HepG2 (cell line): ENCODE measurements around the gene MDP1. TPM values are rescaled to one million over a fixed set of nuclear protein-coding genes. Genes with fewer than 3 reads are reported as not detected.
A peak's percentile ranks its signal among the peaks of the same experiment; 100 is the strongest.

Experiments used
- ARID4A ChIP-seq: sonication (generic); formaldehyde crosslinking; IDR thresholded peaks from 2 replicates; pipeline ENCODE4 v1.5.0; 2020; ENCODE audit warnings: mild to moderate bottlenecking, missing genetic modification reagents, borderline replicate concordance
- ATF7 ChIP-seq, 2 experiments: fragments of 450-650 bp in 1 of 2; sonication (generic) in 1 of 2; formaldehyde crosslinking in 1 of 2; IDR thresholded peaks; 2 replicates each; pipeline versions ENCODE4 v1.4.0 to v1.6.1; 2016 to 2020; ENCODE audit warnings: antibody characterized with exemption in 1 of 2, mild to moderate bottlenecking in 1 of 2, missing genetic modification reagents in 1 of 2
- BATF2 ChIP-seq: sonication (generic); formaldehyde crosslinking; IDR thresholded peaks from 2 replicates; pipeline ENCODE4 v1.8.0; 2022; ENCODE audit warnings: mild to moderate bottlenecking, missing genetic modification reagents, moderate library complexity
- CC2D1A ChIP-seq: sonication (generic); formaldehyde crosslinking; IDR thresholded peaks from 2 replicates; pipeline ENCODE4 v1.8.1; 2023; ENCODE audit warnings: mild to moderate bottlenecking, missing genetic modification reagents
- E2F5 ChIP-seq: sonication (generic); formaldehyde crosslinking; conservative IDR thresholded peaks from 2 replicates; pipeline ENCODE4 v1.4.0; 2020; ENCODE audit warnings: missing genetic modification reagents
- GATAD1 ChIP-seq: IDR thresholded peaks from 2 replicates; pipeline ENCODE4 v1.6.1; 2016; ENCODE audit warnings: missing genetic modification reagents, missing compliant biosample characterization
- LRRFIP1 ChIP-seq: sonication (generic); formaldehyde crosslinking; conservative IDR thresholded peaks from 2 replicates; pipeline ENCODE4 v1.4.0; 2020; ENCODE audit warnings: missing genetic modification reagents
- MBNL3 ChIP-seq: fragments of 250-450 bp; sonication (Bioruptor Pico); conservative IDR thresholded peaks from 2 replicates; pipeline ENCODE4 v1.8.0; 2022; ENCODE audit warnings: mild to moderate bottlenecking, inconsistent platforms
- NR3C1 ChIP-seq: sonication (generic); formaldehyde crosslinking; IDR thresholded peaks from 2 replicates; pipeline ENCODE4 v1.4.0; 2020; ENCODE audit warnings: missing genetic modification reagents
- SRY ChIP-seq: sonication (generic); formaldehyde crosslinking; IDR thresholded peaks from 2 replicates; pipeline ENCODE4 v1.8.0; 2022; ENCODE audit warnings: mild to moderate bottlenecking, missing genetic modification reagents
- TIGD3 ChIP-seq: sonication (generic); formaldehyde crosslinking; IDR thresholded peaks from 2 replicates; pipeline ENCODE4 v1.5.1; 2020; ENCODE audit warnings: mild to moderate bottlenecking, missing genetic modification reagents, borderline replicate concordance
- ZBTB46 ChIP-seq: sonication (generic); formaldehyde crosslinking; IDR thresholded peaks from 2 replicates; pipeline ENCODE4 v1.4.0; 2020; ENCODE audit warnings: mild to moderate bottlenecking, missing genetic modification reagents, borderline replicate concordance
- ZFP36L2 ChIP-seq: sonication (generic); formaldehyde crosslinking; IDR thresholded peaks from 2 replicates; pipeline ENCODE4 v1.4.0; 2020; ENCODE audit warnings: missing genetic modification reagents
- ZFX ChIP-seq: sonication (generic); formaldehyde crosslinking; IDR thresholded peaks from 2 replicates; pipeline ENCODE4 v1.4.0; 2020; ENCODE audit warnings: mild to moderate bottlenecking, low read depth, missing genetic modification reagents, moderate library complexity
- ZNF124 ChIP-seq: sonication (generic); formaldehyde crosslinking; IDR thresholded peaks from 2 replicates; pipeline ENCODE4 v1.4.0; 2020; ENCODE audit warnings: missing genetic modification reagents
- ZNF556 ChIP-seq: sonication (generic); formaldehyde crosslinking; IDR thresholded peaks from 2 replicates; pipeline ENCODE4 v1.4.0; 2020; ENCODE audit warnings: mild to moderate bottlenecking, missing genetic modification reagents, borderline replicate concordance
- ZNF615 ChIP-seq: sonication (generic); formaldehyde crosslinking; IDR thresholded peaks from 2 replicates; pipeline ENCODE4 v1.5.0; 2020; ENCODE audit warnings: mild to moderate bottlenecking, missing genetic modification reagents, borderline replicate concordance
- ZNF761 ChIP-seq: sonication (generic); formaldehyde crosslinking; conservative IDR thresholded peaks from 2 replicates; pipeline ENCODE4 v1.4.0; 2020; ENCODE audit warnings: mild to moderate bottlenecking, missing genetic modification reagents
- polyA plus RNA-seq, 8 experiments: library from polyadenylated mRNA; depleted of rRNA in 3 of 8; stranded (reverse) in 7 of 8; unstranded in 1 of 8; fragments of >200 nt; fragmentation: Illumina TruSeq in 4 of 8; extraction: Trizol in 4 of 8; gene quantifications; 2 replicates each; pipeline versions ENCODE4 v1.2.1 to v1.2.3, GENCODE V29; 2011 to 2016; ENCODE audit warnings: low read depth in 4 of 8, missing spikeins in 1 of 8, mixed read lengths in 1 of 8; ENCODE audit not compliant: insufficient read depth in 1 of 8
- total RNA-seq, 5 experiments: library from RNA; depleted of rRNA; stranded (reverse); fragments of >200 nt; fragmentation: Illumina TruSeq; extraction: Trizol; gene quantifications; 2 replicates each; pipeline ENCODE4 v1.2.3, GENCODE V29; 2016; ENCODE audit warnings: low read depth in 1 of 5

Gene MDP1
- total and polyA plus RNA-seq, 2 of the 13 experiments (the other 11 are each of a cell fraction or from before 2014, with no cell fraction given), result 44.1 to 48.7 TPM

GRCh38 chr14:24251880-24252288 lies 36.0 kb upstream of the MDP1 start (continued):
- TF ChIP-seq ARID4A, result no peak
- TF ChIP-seq CC2D1A (CRISPR knock-in tag), result no peak
- TF ChIP-seq LRRFIP1, result no peak
- no peak for TF ChIP-seq NR3C1
- TF ChIP-seq ZNF761 (CRISPR knock-in tag), result no peak
- no peak for TF ChIP-seq ATF7 (IDR thresholded peaks at IDR 0.05)
- no peak for TF ChIP-seq ATF7 (CRISPR knock-in tag; IDR thresholded peaks at IDR 0.05)
- TF ChIP-seq ZNF556 (CRISPR knock-in tag), result no peak; the same call in 1 of the 2 replicates
- TF ChIP-seq ZNF124 (CRISPR knock-in tag), result no peak
- TF ChIP-seq E2F5, result 0 out of 2 replicates have a peak, but pooled peaks have one; percentile 6
- TF ChIP-seq ZFX, result no peak
- no peak for TF ChIP-seq MBNL3
- no peak for TF ChIP-seq SRY (CRISPR knock-in tag)
- no peak for TF ChIP-seq TIGD3 (CRISPR knock-in tag)
- no peak for TF ChIP-seq ZBTB46
- no peak for TF ChIP-seq ZFP36L2 (CRISPR knock-in tag)
- no peak for TF ChIP-seq ZNF615 (CRISPR knock-in tag)
- TF ChIP-seq GATAD1 (CRISPR knock-in tag), result no peak
- TF ChIP-seq BATF2, result no peak
